Measurements from ENCODE around the gene ANKMY1.

ANKMY1 gene

GRCh38 chr2:240434728-240435456 is 122.9 kb downstream of the ANKMY1 start:
- DNase-seq (ENCODE audit: low spot score): peak; percentile 79

DNA sequence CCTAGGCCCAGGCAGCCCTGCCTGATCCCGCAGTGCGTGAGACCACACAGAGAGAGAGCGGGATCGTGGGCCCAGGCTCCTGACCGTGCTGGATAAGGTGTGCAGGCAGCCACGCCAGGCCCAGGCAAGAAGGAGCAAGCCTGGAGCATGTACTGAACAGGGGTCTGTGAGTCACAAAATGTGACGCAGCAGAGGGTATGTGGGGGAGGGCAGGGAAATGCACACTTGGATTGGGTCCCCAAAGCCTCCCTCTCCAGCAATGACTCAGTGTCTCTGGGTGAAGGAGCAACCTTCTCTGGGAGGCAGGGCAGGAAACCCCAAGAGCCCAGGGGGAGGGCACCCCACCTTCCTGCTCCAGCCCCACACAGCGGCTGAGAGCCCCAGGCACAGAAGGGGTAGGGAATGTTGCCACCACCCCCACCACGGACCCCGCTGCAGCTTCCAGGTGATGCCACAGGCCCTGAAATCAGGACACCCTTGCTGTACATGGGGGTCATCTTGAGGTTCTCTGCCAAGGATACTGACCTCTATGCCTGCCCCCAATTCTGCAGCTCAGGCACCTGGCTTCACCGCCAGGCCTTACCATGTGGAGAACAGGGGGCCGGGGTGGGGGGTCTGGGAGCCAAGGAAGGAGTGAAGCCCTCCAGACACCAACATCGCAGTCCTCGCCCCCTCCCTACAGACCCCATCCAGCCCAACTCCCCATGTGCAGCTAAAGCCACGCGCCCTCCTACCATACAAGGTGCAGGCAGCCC is 123.6 kb downstream of the ANKMY1 start:
- DNase-seq (ENCODE audit: low spot score): no peak

GRCh38 chr2:240432820-240433801 is 124.7 kb downstream of the ANKMY1 start:
- DNase-seq (ENCODE audit: low spot score): no peak

DNA sequence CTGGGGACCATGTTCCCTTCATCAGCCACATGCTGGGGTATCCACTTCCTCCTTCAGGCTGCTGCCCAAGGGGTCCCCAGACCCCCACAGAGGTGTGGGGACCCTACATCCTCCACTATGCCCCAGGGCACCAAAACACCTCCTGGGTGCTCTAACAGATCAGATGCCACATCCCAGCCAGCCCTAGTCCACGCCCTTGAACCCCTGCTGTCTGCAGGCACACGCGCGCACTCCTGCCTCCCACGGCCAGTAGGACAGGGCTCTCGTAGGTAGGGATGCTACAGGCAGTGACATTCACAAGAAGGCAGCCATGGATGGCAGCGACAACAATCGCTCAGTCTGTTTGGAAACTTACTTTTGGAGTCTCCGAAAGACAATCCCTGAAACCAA is 125.4 kb downstream of the ANKMY1 start:
- DNase-seq (ENCODE audit: low spot score): no peak

- no peak for DNase-seq (ENCODE audit: low spot score)
Measured at GRCh38 chr2:240431661-240432424, 125.9 kb downstream of the ANKMY1 start.

DNA sequence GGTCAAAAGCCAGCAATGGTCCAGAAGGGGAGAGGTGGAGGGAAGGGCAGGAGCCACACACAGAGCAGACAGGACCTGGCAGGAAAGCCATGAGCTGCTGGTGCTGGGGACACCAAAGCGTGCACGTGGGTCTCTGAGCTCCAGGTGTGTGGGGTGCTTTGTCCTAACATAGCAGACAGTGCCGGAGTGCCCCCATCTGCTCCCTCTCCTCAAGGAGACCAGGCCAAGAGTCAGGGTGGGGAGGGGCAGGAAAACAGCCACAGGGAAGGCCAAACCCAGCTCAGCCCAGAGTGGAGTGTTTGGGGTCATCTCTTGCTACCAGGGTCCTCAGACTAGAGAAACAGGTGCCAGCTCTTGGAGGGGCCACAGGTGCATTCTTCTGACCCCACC is 126.5 kb downstream of the ANKMY1 start:
- no peak for DNase-seq (ENCODE audit: low spot score)

DNA sequence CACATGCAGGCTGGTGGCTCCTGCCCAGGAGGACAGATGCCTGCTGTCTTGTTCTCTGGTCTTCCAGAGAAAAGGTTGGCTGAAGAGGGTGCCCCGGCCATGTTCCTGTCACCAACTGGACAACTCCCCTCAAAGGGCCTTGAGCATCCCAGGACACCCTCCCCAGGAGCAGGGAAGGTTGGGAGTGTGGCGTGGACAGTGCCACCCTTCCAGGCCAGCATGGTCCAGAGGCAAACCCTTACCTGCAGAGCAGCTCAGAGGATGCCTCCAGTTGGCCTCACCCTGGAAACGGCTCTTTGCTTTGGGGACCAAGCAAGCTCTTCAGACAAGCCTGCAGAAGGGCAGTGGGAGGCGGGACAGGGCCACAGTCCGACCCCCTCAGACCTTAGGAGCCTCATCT is 127.2 kb downstream of the ANKMY1 start:
- DNase-seq (ENCODE audit: low spot score): no peak

GRCh38 chr2:240429872-240430491 is 127.8 kb downstream of the ANKMY1 start:
- no peak for DNase-seq (ENCODE audit: low spot score)

Measured in NAMALWA (cell line).